Measurements from ENCODE around the gene ZER1. TPM values are rescaled to one million over a fixed set of nuclear protein-coding genes. Genes with fewer than 3 reads are reported as not detected.

ZER1 gene
- total and polyA plus RNA-seq, 2 of the 8 experiments (the other 6 are each of a cell fraction or from before 2014, with no cell fraction given) = 20.5 to 26.6 TPM

- TF ChIP-seq, protein P1, sequence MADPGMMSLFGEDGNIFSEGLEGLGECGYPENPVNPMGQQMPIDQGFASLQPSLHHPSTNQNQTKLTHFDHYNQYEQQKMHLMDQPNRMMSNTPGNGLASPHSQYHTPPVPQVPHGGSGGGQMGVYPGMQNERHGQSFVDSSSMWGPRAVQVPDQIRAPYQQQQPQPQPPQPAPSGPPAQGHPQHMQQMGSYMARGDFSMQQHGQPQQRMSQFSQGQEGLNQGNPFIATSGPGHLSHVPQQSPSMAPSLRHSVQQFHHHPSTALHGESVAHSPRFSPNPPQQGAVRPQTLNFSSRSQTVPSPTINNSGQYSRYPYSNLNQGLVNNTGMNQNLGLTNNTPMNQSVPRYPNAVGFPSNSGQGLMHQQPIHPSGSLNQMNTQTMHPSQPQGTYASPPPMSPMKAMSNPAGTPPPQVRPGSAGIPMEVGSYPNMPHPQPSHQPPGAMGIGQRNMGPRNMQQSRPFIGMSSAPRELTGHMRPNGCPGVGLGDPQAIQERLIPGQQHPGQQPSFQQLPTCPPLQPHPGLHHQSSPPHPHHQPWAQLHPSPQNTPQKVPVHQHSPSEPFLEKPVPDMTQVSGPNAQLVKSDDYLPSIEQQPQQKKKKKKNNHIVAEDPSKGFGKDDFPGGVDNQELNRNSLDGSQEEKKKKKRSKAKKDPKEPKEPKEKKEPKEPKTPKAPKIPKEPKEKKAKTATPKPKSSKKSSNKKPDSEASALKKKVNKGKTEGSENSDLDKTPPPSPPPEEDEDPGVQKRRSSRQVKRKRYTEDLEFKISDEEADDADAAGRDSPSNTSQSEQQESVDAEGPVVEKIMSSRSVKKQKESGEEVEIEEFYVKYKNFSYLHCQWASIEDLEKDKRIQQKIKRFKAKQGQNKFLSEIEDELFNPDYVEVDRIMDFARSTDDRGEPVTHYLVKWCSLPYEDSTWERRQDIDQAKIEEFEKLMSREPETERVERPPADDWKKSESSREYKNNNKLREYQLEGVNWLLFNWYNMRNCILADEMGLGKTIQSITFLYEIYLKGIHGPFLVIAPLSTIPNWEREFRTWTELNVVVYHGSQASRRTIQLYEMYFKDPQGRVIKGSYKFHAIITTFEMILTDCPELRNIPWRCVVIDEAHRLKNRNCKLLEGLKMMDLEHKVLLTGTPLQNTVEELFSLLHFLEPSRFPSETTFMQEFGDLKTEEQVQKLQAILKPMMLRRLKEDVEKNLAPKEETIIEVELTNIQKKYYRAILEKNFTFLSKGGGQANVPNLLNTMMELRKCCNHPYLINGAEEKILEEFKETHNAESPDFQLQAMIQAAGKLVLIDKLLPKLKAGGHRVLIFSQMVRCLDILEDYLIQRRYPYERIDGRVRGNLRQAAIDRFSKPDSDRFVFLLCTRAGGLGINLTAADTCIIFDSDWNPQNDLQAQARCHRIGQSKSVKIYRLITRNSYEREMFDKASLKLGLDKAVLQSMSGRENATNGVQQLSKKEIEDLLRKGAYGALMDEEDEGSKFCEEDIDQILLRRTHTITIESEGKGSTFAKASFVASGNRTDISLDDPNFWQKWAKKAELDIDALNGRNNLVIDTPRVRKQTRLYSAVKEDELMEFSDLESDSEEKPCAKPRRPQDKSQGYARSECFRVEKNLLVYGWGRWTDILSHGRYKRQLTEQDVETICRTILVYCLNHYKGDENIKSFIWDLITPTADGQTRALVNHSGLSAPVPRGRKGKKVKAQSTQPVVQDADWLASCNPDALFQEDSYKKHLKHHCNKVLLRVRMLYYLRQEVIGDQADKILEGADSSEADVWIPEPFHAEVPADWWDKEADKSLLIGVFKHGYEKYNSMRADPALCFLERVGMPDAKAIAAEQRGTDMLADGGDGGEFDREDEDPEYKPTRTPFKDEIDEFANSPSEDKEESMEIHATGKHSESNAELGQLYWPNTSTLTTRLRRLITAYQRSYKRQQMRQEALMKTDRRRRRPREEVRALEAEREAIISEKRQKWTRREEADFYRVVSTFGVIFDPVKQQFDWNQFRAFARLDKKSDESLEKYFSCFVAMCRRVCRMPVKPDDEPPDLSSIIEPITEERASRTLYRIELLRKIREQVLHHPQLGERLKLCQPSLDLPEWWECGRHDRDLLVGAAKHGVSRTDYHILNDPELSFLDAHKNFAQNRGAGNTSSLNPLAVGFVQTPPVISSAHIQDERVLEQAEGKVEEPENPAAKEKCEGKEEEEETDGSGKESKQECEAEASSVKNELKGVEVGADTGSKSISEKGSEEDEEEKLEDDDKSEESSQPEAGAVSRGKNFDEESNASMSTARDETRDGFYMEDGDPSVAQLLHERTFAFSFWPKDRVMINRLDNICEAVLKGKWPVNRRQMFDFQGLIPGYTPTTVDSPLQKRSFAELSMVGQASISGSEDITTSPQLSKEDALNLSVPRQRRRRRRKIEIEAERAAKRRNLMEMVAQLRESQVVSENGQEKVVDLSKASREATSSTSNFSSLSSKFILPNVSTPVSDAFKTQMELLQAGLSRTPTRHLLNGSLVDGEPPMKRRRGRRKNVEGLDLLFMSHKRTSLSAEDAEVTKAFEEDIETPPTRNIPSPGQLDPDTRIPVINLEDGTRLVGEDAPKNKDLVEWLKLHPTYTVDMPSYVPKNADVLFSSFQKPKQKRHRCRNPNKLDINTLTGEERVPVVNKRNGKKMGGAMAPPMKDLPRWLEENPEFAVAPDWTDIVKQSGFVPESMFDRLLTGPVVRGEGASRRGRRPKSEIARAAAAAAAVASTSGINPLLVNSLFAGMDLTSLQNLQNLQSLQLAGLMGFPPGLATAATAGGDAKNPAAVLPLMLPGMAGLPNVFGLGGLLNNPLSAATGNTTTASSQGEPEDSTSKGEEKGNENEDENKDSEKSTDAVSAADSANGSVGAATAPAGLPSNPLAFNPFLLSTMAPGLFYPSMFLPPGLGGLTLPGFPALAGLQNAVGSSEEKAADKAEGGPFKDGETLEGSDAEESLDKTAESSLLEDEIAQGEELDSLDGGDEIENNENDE (IDR thresholded peaks at IDR 0.05; ENCODE audit: insufficient replicate concordance, low read length) = no peak
- TF ChIP-seq CREB1 (IDR thresholded peaks at IDR 0.05) (peak; percentile 89), ZNF274 (IDR thresholded peaks at IDR 0.05; ENCODE audit: borderline replicate concordance, extremely low read depth, low read length) (no peak), KDM4A (IDR thresholded peaks at IDR 0.05; ENCODE audit: low read depth, low read length, severe bottlenecking) (peak; percentile 60)
Observed at GRCh38 chr9:128771745-128772519, at the start of gene ZER1 (continued).
